CD14-positive monocyte (primary cell): Measurements from ENCODE around the gene OR2S2. TPM values are rescaled to one million over a fixed set of nuclear protein-coding genes. Genes with fewer than 3 reads are reported as not detected.

Experiments used
- DNase-seq, 3 donors: peaks; one replicate each; pipeline ENCODE4 v3.0.0-alpha.2; 2011 to 2022
- H2AFZ ChIP-seq: 2 replicates; pipeline ENCODE4 v1.6.0; 2012; ENCODE audit warnings: mild to moderate bottlenecking, low read depth, low read length, inconsistent platforms; ENCODE audit not compliant: insufficient read depth, poor library complexity, severe bottlenecking
- H3K27ac ChIP-seq, 2 donors: 1 replicate in 1 of 2; 2 replicates in 1 of 2; pipeline ENCODE4 v1.5.1; 2012 to 2013; ENCODE audit warnings: low read length in 2 of 2, control low read depth in 1 of 2, inconsistent platforms in 1 of 2, low read depth in 1 of 2, mild to moderate bottlenecking in 1 of 2
- H3K27me3 ChIP-seq, 2 donors: one replicate each; pipeline versions ENCODE4 v1.6.0 to v1.6.1; 2011 to 2013; ENCODE audit warnings: low read length in 2 of 2; ENCODE audit not compliant: control insufficient read depth in 2 of 2, insufficient read depth in 2 of 2
- H3K36me3 ChIP-seq, 2 donors: replicated peaks in 1 of 2; 1 replicate in 1 of 2; 2 replicates in 1 of 2; pipeline versions ENCODE4 v1.5.1 to v1.6.1; 2012 to 2013; ENCODE audit warnings: low read length in 2 of 2, control low read depth in 1 of 2, inconsistent platforms in 1 of 2, mild to moderate bottlenecking in 1 of 2; ENCODE audit not compliant: insufficient read depth in 2 of 2, control insufficient read depth in 1 of 2
- H3K4me1 ChIP-seq, 2 donors: 1 replicate in 1 of 2; 2 replicates in 1 of 2; pipeline versions ENCODE4 v1.5.1 to v1.6.1; 2012 to 2013; ENCODE audit warnings: low read length in 2 of 2, control low read depth in 1 of 2, inconsistent platforms in 1 of 2, mild to moderate bottlenecking in 1 of 2, moderate library complexity in 1 of 2; ENCODE audit not compliant: insufficient read depth in 2 of 2, control insufficient read depth in 1 of 2
- H3K4me2 ChIP-seq: replicated peaks from 2 replicates; pipeline ENCODE3; 2012; ENCODE audit warnings: low read length, moderate library complexity, mild to moderate bottlenecking; ENCODE audit not compliant: poor library complexity, severe bottlenecking; ENCODE audit errors: extremely low read depth
- H3K4me3 ChIP-seq, 3 experiments: fragments of 200-600 bp in 1 of 3; sonication (generic) in 1 of 3; replicated peaks in 1 of 3; 1 replicate in 2 of 3; 2 replicates in 1 of 3; pipeline ENCODE4 v1.5.1; 2011 to 2013; ENCODE audit warnings: low read length in 3 of 3, mild to moderate bottlenecking in 3 of 3, control low read depth in 2 of 3, low read depth in 2 of 3, inconsistent platforms in 1 of 3, moderate library complexity in 1 of 3
- H3K79me2 ChIP-seq: 2 replicates; pipeline ENCODE4 v1.6.0; 2012; ENCODE audit warnings: mild to moderate bottlenecking, control low read depth, inconsistent platforms, low read length, moderate library complexity; ENCODE audit not compliant: insufficient read depth
- H3K9ac ChIP-seq: 2 replicates; pipeline ENCODE4 v1.6.0; 2017; ENCODE audit warnings: low read length, mild to moderate bottlenecking; ENCODE audit not compliant: insufficient read depth, poor library complexity, severe bottlenecking
- H3K9me3 ChIP-seq, 2 donors: replicated peaks in 1 of 2; 1 replicate in 1 of 2; 2 replicates in 1 of 2; pipeline versions ENCODE4 v1.5.1 to v1.6.1; 2012 to 2013; ENCODE audit warnings: low read length in 2 of 2, control low read depth in 1 of 2; ENCODE audit not compliant: control insufficient read depth in 1 of 2, insufficient read depth in 1 of 2
- H4K20me1 ChIP-seq: 2 replicates; pipeline ENCODE4 v1.6.0; 2012; ENCODE audit warnings: mild to moderate bottlenecking, low read length, control low read depth, moderate library complexity; ENCODE audit not compliant: insufficient read depth
- H3K27ac Mint-ChIP-seq, 7 donors: one replicate each; pipeline ENCODE4 v1.8.0; 2020; ENCODE audit warnings: mild to moderate bottlenecking in 7 of 7, mixed read lengths in 7 of 7, moderate library complexity in 6 of 7, inconsistent platforms in 2 of 7
- H3K27me3 Mint-ChIP-seq, 3 donors: one replicate each; pipeline ENCODE4 v1.8.0; 2021 to 2022; ENCODE audit warnings: low read depth in 3 of 3, mild to moderate bottlenecking in 3 of 3, mixed read lengths in 3 of 3, moderate library complexity in 3 of 3, inconsistent platforms in 1 of 3
- H3K36me3 Mint-ChIP-seq, 2 donors: one replicate each; pipeline ENCODE4 v1.8.0; 2020; ENCODE audit warnings: mixed read lengths in 2 of 2, inconsistent platforms in 1 of 2, mild to moderate bottlenecking in 1 of 2
- H3K4me1 Mint-ChIP-seq: one replicate; pipeline ENCODE4 v1.8.0; 2020; ENCODE audit warnings: mild to moderate bottlenecking, mixed read lengths
- H3K4me3 Mint-ChIP-seq, 2 donors: one replicate each; pipeline ENCODE4 v1.8.0; 2020; ENCODE audit warnings: mild to moderate bottlenecking in 2 of 2, mixed read lengths in 2 of 2, moderate library complexity in 1 of 2
- H3K9me3 Mint-ChIP-seq, 7 donors: one replicate each; pipeline ENCODE4 v1.8.0; 2020 to 2022; ENCODE audit warnings: mixed read lengths in 7 of 7, mild to moderate bottlenecking in 6 of 7, moderate library complexity in 6 of 7, inconsistent platforms in 2 of 7
- WGBS: methylation state at CpG from one replicate; pipeline ENCODE4 v1.1.5; 2013; ENCODE audit warnings: missing lambda C conversion rate; ENCODE audit not compliant: insufficient coverage; 5-methylcytosine and 5-hydroxymethylcytosine counted together
- intact Hi-C, 2 donors: fragments of 100-400 bp; cut with micrococcal nuclease; formaldehyde crosslinking; loops; one replicate each; pipeline versions ENCODE4 v1.15.0 to v1.15.1; 2023
- polyA plus RNA-seq, 3 donors: library from polyadenylated mRNA; depleted of rRNA in 1 of 3; unstranded in 2 of 3; stranded (reverse) in 1 of 3; fragments of 300-500 nt in 2 of 3; fragments of >200 nt in 1 of 3; fragmentation: Illumina TruSeq in 2 of 3; gene quantifications; 1 replicate in 2 of 3; 2 replicates in 1 of 3; pipeline ENCODE4 v1.2.3, GENCODE V29; 2012 to 2021
- TF ChIP-seq, protein P1 (sequence below): fragments of 200-600 bp; IDR thresholded peaks from one replicate; pipeline ENCODE4 v1.8.0; 2022; ENCODE audit warnings: antibody characterized with exemption, mild to moderate bottlenecking

OR2S2 gene
- polyA plus RNA-seq, 3 donors = not detected

DNA sequence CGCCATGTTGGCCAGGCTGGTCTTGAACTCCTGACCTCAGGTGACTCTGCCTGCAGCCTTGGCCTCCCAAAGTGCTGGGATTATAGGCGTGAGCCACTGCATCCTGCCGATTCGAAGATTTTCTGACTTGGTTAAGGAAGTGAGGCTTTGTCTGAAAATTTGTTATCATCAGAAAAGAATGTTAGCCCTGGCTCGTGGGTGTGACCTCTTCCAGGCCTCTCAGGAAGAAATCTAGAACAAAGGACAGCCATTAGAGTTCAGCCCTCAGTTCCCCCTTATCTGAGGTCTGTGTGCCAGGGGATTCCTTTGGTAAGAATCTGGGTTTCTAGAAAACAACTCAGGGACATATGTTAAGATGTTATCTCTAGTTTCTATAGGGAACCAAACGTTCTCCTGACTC, 6.2 kb downstream of the OR2S2 start:
- no peak overlapping the region for H3K4me3 ChIP-seq
- intact Hi-C loops = loop anchor here in 1 of 2 donors (10.0 kb wide), 2 partner anchors 73 to 373 kb away; no protein-coding TSS in a partner anchor
- no peak overlapping the region for H2AFZ ChIP-seq
- H3K4me1 Mint-ChIP-seq = no peaks in the 10 kb centered on the region
- peaks cover 0 to 2% (median 0%) of the 10 kb centered on the region in 7 donors for H3K9me3 Mint-ChIP-seq
- H3K36me3 Mint-ChIP-seq = no peaks in the 10 kb centered on the region
- no peaks in the 10 kb centered on the region for H3K9me3 ChIP-seq
- no peaks in the 10 kb centered on the region for H3K36me3 ChIP-seq
- DNase-seq = no peak
- no peak overlapping the region for H3K4me3 Mint-ChIP-seq
- H4K20me1 ChIP-seq = no peaks in the 10 kb centered on the region
- H3K27ac Mint-ChIP-seq = no peak overlapping the region
- H3K4me1 ChIP-seq = no peaks in the 10 kb centered on the region
- peaks cover 0 to 3% of the 10 kb centered on the region in 2 donors for H3K27me3 ChIP-seq
- H3K9ac ChIP-seq = no peak overlapping the region
- WGBS = 98% methylated on average over 4 of the region's 6 CpGs
- TF ChIP-seq, protein P1, sequence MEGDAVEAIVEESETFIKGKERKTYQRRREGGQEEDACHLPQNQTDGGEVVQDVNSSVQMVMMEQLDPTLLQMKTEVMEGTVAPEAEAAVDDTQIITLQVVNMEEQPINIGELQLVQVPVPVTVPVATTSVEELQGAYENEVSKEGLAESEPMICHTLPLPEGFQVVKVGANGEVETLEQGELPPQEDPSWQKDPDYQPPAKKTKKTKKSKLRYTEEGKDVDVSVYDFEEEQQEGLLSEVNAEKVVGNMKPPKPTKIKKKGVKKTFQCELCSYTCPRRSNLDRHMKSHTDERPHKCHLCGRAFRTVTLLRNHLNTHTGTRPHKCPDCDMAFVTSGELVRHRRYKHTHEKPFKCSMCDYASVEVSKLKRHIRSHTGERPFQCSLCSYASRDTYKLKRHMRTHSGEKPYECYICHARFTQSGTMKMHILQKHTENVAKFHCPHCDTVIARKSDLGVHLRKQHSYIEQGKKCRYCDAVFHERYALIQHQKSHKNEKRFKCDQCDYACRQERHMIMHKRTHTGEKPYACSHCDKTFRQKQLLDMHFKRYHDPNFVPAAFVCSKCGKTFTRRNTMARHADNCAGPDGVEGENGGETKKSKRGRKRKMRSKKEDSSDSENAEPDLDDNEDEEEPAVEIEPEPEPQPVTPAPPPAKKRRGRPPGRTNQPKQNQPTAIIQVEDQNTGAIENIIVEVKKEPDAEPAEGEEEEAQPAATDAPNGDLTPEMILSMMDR = no peak
- no peak overlapping the region for H3K27ac ChIP-seq
- H3K27me3 Mint-ChIP-seq = peaks cover 3 to 11% (median 7%) of the 10 kb centered on the region in 3 donors
- no peak overlapping the region for H3K4me2 ChIP-seq
- no peaks in the 10 kb centered on the region for H3K79me2 ChIP-seq

DNA sequence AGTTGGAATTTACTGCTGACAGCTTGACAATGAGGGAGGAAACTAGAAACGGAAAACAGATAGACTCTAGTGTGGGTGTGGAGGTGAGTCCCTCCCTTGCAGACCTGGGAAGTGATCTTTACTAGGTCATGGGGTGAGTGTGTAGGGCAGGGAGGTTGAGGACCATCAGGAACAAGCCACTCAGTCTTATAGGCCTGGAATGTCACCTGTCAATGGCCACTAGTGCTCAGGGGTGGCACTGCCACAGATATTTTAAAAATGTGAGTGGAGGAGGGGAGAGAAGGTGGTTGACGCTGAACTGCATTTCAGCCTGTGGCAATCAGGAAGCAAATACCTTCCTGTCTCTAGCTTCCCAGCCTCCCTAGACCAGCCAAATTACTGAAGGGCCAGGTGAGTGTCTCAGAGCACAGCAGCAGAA, 9.0 kb downstream of the OR2S2 start:
- H3K4me3 ChIP-seq = no peak overlapping the region
- H3K27me3 ChIP-seq = peaks cover 0 to 3% of the 10 kb centered on the region in 2 donors
- H3K27ac ChIP-seq = no peak overlapping the region
- no peak overlapping the region for H2AFZ ChIP-seq
- Mint-ChIP-seq H3K27me3 (peaks cover 3 to 9% (median 4%) of the 10 kb centered on the region in 3 donors), H3K4me1 (peaks cover 4% of the 10 kb centered on the region), H3K4me3 (no peak overlapping the region), H3K9me3 (peaks cover 0 to 2% (median 0%) of the 10 kb centered on the region in 7 donors), H3K27ac (no peak overlapping the region), H3K36me3 (no peaks in the 10 kb centered on the region)
- intact Hi-C loops = loop anchor here in 1 of 2 donors (5.0 kb wide), 1 partner anchor 47 kb away; no protein-coding TSS in a partner anchor
- no peaks in the 10 kb centered on the region for H3K9me3 ChIP-seq
- no peaks in the 10 kb centered on the region for H4K20me1 ChIP-seq
- no peaks in the 10 kb centered on the region for H3K79me2 ChIP-seq
- H3K9ac ChIP-seq = no peak overlapping the region
- no peaks in the 10 kb centered on the region for H3K36me3 ChIP-seq
- WGBS = no CpG with 5 or more reads among the region's 2 CpGs
- H3K4me2 ChIP-seq = no peak overlapping the region
- no peak for DNase-seq
- H3K4me1 ChIP-seq = peaks cover 0 to 4% of the 10 kb centered on the region in 2 donors
- TF ChIP-seq, protein P1 = no peak
